ENCODE data around the gene LYAR. TPM values are rescaled to one million over a fixed set of nuclear protein-coding genes. Genes with fewer than 3 reads are reported as not detected.

LYAR gene
- total and polyA plus RNA-seq, 2 of the 4 experiments (the other 2 are of a cell fraction), result 5.4 to 8.2 TPM

DNA sequence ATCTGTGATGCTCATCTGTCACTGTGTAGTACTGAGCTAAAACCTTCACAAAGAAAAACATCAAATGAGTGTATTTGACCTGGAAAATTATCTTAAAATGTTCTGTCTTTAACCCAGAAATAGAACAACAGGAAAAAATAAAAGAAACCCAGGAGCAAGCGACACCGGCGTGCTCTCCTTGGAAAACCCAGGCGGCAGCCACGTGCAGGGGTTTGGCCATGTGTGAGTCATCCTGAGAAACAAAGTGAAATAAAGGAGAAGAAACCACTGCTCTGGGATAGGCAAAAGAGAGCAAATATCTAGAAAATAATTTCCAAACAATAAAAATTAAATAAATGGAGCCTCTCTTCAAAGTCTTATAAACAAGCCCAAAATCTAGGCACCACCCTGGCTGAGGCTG is 22.0 kb downstream of the LYAR start:
- in situ Hi-C loops (cut with MboI; ENCODE audit: low sequenced_read_pairs), result no loop called here
- dilution Hi-C loops (cut with HindIII; ENCODE audit: low sequenced_read_pairs, unreplicated experiment), result no loop called here
- ATAC-seq (ENCODE audit: low read depth) (no peak), DNase-seq (no peak)
- BruUV-seq (replicated peaks), result no TSS peak
- TF ChIP-seq BHLHE40 (IDR thresholded peaks at IDR 0.05; ENCODE audit: low read depth, low read length), result no peak
- TF ChIP-seq CEBPB (IDR thresholded peaks at IDR 0.05; ENCODE audit: low read depth, low read length), result no peak
- TF ChIP-seq RAD21 (IDR thresholded peaks at IDR 0.05; ENCODE audit: low read length), result no peak
- TF ChIP-seq RCOR1 (IDR thresholded peaks at IDR 0.05; ENCODE audit: insufficient replicate concordance, low read length), result no peak
- no peak for TF ChIP-seq FOS (IDR thresholded peaks at IDR 0.05; ENCODE audit: low read depth, low read length)
- TF ChIP-seq, protein P1, sequence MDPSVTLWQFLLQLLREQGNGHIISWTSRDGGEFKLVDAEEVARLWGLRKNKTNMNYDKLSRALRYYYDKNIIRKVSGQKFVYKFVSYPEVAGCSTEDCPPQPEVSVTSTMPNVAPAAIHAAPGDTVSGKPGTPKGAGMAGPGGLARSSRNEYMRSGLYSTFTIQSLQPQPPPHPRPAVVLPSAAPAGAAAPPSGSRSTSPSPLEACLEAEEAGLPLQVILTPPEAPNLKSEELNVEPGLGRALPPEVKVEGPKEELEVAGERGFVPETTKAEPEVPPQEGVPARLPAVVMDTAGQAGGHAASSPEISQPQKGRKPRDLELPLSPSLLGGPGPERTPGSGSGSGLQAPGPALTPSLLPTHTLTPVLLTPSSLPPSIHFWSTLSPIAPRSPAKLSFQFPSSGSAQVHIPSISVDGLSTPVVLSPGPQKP (IDR thresholded peaks at IDR 0.05; ENCODE audit: borderline replicate concordance, low read depth, low read length), result no peak
- TF ChIP-seq CHD1 (IDR thresholded peaks at IDR 0.05; ENCODE audit: low read depth, low read length), result no peak
- TF ChIP-seq, protein P2, sequence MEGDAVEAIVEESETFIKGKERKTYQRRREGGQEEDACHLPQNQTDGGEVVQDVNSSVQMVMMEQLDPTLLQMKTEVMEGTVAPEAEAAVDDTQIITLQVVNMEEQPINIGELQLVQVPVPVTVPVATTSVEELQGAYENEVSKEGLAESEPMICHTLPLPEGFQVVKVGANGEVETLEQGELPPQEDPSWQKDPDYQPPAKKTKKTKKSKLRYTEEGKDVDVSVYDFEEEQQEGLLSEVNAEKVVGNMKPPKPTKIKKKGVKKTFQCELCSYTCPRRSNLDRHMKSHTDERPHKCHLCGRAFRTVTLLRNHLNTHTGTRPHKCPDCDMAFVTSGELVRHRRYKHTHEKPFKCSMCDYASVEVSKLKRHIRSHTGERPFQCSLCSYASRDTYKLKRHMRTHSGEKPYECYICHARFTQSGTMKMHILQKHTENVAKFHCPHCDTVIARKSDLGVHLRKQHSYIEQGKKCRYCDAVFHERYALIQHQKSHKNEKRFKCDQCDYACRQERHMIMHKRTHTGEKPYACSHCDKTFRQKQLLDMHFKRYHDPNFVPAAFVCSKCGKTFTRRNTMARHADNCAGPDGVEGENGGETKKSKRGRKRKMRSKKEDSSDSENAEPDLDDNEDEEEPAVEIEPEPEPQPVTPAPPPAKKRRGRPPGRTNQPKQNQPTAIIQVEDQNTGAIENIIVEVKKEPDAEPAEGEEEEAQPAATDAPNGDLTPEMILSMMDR (conservative IDR thresholded peaks at IDR 0.05; ENCODE audit: low read depth, low read length), result no peak
- no peak for TF ChIP-seq MAZ (IDR thresholded peaks at IDR 0.05; ENCODE audit: borderline replicate concordance, low read depth, low read length)
- H3K23ac ChIP-seq (ENCODE audit: low read depth, low read length), result no peak overlapping the region
- no peak overlapping the region for H3K27ac ChIP-seq (ENCODE audit: insufficient read depth, low read length)
- peaks cover 19% of the 10 kb centered on the region for H3K36me3 ChIP-seq (ENCODE audit: control insufficient read depth, insufficient read depth, low read length)
- no peak overlapping the region for H3K9ac ChIP-seq (ENCODE audit: low read depth, low read length)
- H3K4me3 ChIP-seq (ENCODE audit: insufficient read depth, low read depth, low read length), result no peak overlapping the region
- H3K56ac ChIP-seq (ENCODE audit: extremely low read depth, insufficient read depth, low read length), result no peak overlapping the region
- no peak overlapping the region for H2BK5ac ChIP-seq (ENCODE audit: low read depth, low read length, poor library complexity, severe bottlenecking)
- H3K79me1 ChIP-seq (ENCODE audit: low read depth in 1 of 2, low read length in 2 of 2), result no peaks in the 10 kb centered on the region
- no peak overlapping the region for H3K4me2 ChIP-seq (ENCODE audit: low read depth, low read length)
- no peak overlapping the region for H3K18ac ChIP-seq (ENCODE audit: low read depth, low read length)
- H3K14ac ChIP-seq (replicated peaks; ENCODE audit: low read depth, low read length), result no peak overlapping the region
- ChIA-PET CTCF (interaction anchor here (1.6 kb wide), 1 partner anchor 8 kb away, joined by 5 read pairs; no protein-coding TSS in a partner anchor), POLR2A (ENCODE audit: unreplicated experiment) (no interaction called here)
- no peak overlapping the region for H2BK15ac ChIP-seq (ENCODE audit: low read depth, low read length)
- H2BK120ac ChIP-seq (ENCODE audit: low read depth, low read length), result no peak overlapping the region
- no peak overlapping the region for H2AK9ac ChIP-seq (replicated peaks; ENCODE audit: low read depth, low read length, poor library complexity)
- H2AFZ ChIP-seq (replicated peaks; ENCODE audit: low read length, poor library complexity), result no peak overlapping the region
- no peaks in the 10 kb centered on the region for H3K9me3 ChIP-seq (ENCODE audit: control insufficient read depth, insufficient read depth, low read length)
- no peaks in the 10 kb centered on the region for H3K9me1 ChIP-seq (ENCODE audit: insufficient read depth, low read length)
- no peaks in the 10 kb centered on the region for H4K20me1 ChIP-seq (ENCODE audit: insufficient read depth, low read length)
- no peaks in the 10 kb centered on the region; the same call in 1 of the 2 replicates for H3K4me1 ChIP-seq (ENCODE audit: control insufficient read depth, insufficient read depth, low read length)
- intact Hi-C loops (cut with micrococcal nuclease), result no loop called here
- no peaks in the 10 kb centered on the region for H3K27me3 ChIP-seq (ENCODE audit: control insufficient read depth, insufficient read depth, low read length)
- no peak overlapping the region for H4K5ac ChIP-seq (ENCODE audit: low read depth, low read length)
- no peak overlapping the region for H4K91ac ChIP-seq (ENCODE audit: insufficient read depth, low read depth, low read length)
- H3K4ac ChIP-seq (ENCODE audit: low read depth, low read length), result no peak overlapping the region
- no CpG with 5 or more reads among the region's 5 CpGs for WGBS, 2 experiments (ENCODE audit: extremely low coverage in 2 of 2, insufficient read length in 1 of 2)
- no peak overlapping the region for H2BK20ac ChIP-seq (ENCODE audit: low read depth, low read length)
- H4K8ac ChIP-seq (ENCODE audit: low read depth in 2 of 2, low read length in 2 of 2), result no peak overlapping the region
- no peak overlapping the region for H2AK5ac ChIP-seq (ENCODE audit: low read depth, low read length)
